LNCaP clone FGC (cell line): ENCODE results near the gene CCDC88C.

Experiments used
- DNase-seq: peaks from one replicate; pipeline ENCODE4 v3.0.0-alpha.2; 2011; ENCODE audit warnings: low read depth
- H3K4me3 ChIP-seq: 2 replicates; pipeline ENCODE4 v1.5.1; 2011; ENCODE audit warnings: mild to moderate bottlenecking, low read depth, low read length, control low read depth
- CTCF ChIP-seq: IDR thresholded peaks from 2 replicates; pipeline ENCODE4 v1.5.1; 2012; ENCODE audit warnings: mild to moderate bottlenecking; ENCODE audit not compliant: control insufficient read depth, insufficient read depth; ENCODE audit errors: extremely low read depth

CCDC88C gene

GRCh38 chr14:91415794-91416743, 1.6 kb downstream of the CCDC88C start:
- peak overlapping the region; percentile 84 for H3K4me3 ChIP-seq
- no peak for TF ChIP-seq CTCF
- DNase-seq: no peak

- no peak for TF ChIP-seq CTCF
- H3K4me3 ChIP-seq: no peak overlapping the region
- no peak for DNase-seq
Observed at GRCh38 chr14:91414475-91414833, 3.2 kb downstream of the CCDC88C start.

GRCh38 chr14:91413547-91414474, 3.8 kb downstream of the CCDC88C start:
- no peak for TF ChIP-seq CTCF

GRCh38 chr14:91412939-91413338, 4.7 kb downstream of the CCDC88C start:
- TF ChIP-seq CTCF: no peak
- H3K4me3 ChIP-seq: no peak overlapping the region
- DNase-seq: peak; percentile 58

More at GRCh38 chr14:91413547-91414474, 3.8 kb downstream of the CCDC88C start:
- peak; percentile 66 for DNase-seq
- no peak overlapping the region for H3K4me3 ChIP-seq

GRCh38 chr14:91410771-91411536, 6.7 kb downstream of the CCDC88C start:
- no peak for TF ChIP-seq CTCF
- no peak overlapping the region for H3K4me3 ChIP-seq
- DNase-seq: no peak
